Small intestine (tissue), 7 donors: Measurements from ENCODE around the gene ADCY9. TPM values are rescaled to one million over a fixed set of nuclear protein-coding genes. Genes with fewer than 3 reads are reported as not detected.

Source experiments
- DNase-seq, 2 donors: peaks; one replicate each; pipeline versions ENCODE4 v3.0.0 to v3.0.0-alpha.2; 2013
- FAIRE-seq: peaks from 2 replicates; lab custom pipeline; 2012; peaks lifted over from hg19 to GRCh38; lab: Jason Lieb, UNC
- H3K27ac ChIP-seq, 3 donors: one replicate each; pipeline ENCODE4 v1.5.1; 2013; ENCODE audit warnings: low read length in 2 of 3, mild to moderate bottlenecking in 2 of 3, control low read depth in 1 of 3, inconsistent platforms in 1 of 3, low read depth in 1 of 3, moderate library complexity in 1 of 3
- H3K27me3 ChIP-seq, 3 donors: one replicate each; pipeline ENCODE4 v1.6.1; 2013; ENCODE audit warnings: low read length in 3 of 3, inconsistent platforms in 1 of 3; ENCODE audit not compliant: control insufficient read depth in 3 of 3, insufficient read depth in 3 of 3
- H3K36me3 ChIP-seq, 3 donors: one replicate each; pipeline ENCODE4 v1.6.1; 2013; ENCODE audit warnings: low read length in 3 of 3, inconsistent platforms in 1 of 3, low read depth in 1 of 3, mild to moderate bottlenecking in 1 of 3, moderate library complexity in 1 of 3; ENCODE audit not compliant: control insufficient read depth in 3 of 3, insufficient read depth in 2 of 3
- H3K4me1 ChIP-seq, 3 donors: one replicate each; pipeline ENCODE4 v1.6.1; 2013; ENCODE audit warnings: low read length in 2 of 3, inconsistent platforms in 1 of 3, low read depth in 1 of 3, mild to moderate bottlenecking in 1 of 3, moderate library complexity in 1 of 3; ENCODE audit not compliant: control insufficient read depth in 3 of 3, insufficient read depth in 2 of 3
- H3K4me3 ChIP-seq, 3 donors: one replicate each; pipeline ENCODE4 v1.5.1; 2013; ENCODE audit warnings: low read length in 3 of 3, control low read depth in 1 of 3, inconsistent platforms in 1 of 3, low read depth in 1 of 3, mild to moderate bottlenecking in 1 of 3, moderate library complexity in 1 of 3
- H3K9me3 ChIP-seq, 2 donors: one replicate each; pipeline ENCODE4 v1.6.1; 2013; ENCODE audit warnings: low read depth in 1 of 2, low read length in 1 of 2; ENCODE audit not compliant: control insufficient read depth in 2 of 2, insufficient read depth in 1 of 2
- WGBS, 3 donors: extraction: QIAGEN DNeasy Blood & Tissue Kit; methylation state at CpG; one replicate each; pipeline ENCODE4 v1.1.7; 2013; 5-methylcytosine and 5-hydroxymethylcytosine counted together
- polyA plus RNA-seq, 4 donors: library from polyadenylated mRNA; stranded (reverse) in 3 of 4; unstranded in 1 of 4; fragments of 200-250 nt in 3 of 4; fragments of 120-200 nt in 1 of 4; gene quantifications; one replicate each; pipeline versions ENCODE4 v1.2.1 to v1.2.3, GENCODE V29; 2013
- donor health status: healthy with polysubstance abuse.
- donor health status: control.
- donor health status: control.
- donor health status: Bipolar disorder and iron deficiency.
- donor health status: healthy.

ADCY9 gene
- polyA plus RNA-seq, 4 donors, result 4.3 to 10.7 (median 8.0) TPM

DNA sequence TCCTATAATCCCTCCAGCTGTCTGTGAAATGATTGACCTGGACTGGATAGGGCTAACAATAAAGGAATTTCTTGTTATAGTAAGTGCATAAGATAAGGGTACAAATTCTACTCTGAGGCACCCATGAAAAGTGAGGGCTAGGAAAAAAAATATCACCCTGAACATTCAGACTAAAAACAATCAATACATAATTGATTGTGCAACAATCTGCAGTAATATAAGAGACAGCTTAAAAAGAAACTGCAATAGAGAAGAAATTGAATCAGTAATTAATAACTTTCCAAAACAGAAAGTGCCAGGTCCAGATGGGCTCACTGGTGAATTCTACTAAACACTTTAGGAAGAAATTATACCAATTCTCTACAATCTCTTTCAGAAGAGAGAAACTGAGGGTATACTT is 191.5 kb downstream of the ADCY9 start:
- Histone ChIP-seq H3K4me1 (no peaks in the 10 kb centered on the region), H3K27me3 (peaks cover 0 to 5% (median 0%) of the 10 kb centered on the region in 3 donors), H3K36me3 (no peaks in the 10 kb centered on the region), H3K27ac (no peak overlapping the region), H3K9me3 (peaks cover 0 to 4% of the 10 kb centered on the region in 2 donors), H3K4me3 (no peak overlapping the region)
- no peak for FAIRE-seq
- no peak for DNase-seq

DNA sequence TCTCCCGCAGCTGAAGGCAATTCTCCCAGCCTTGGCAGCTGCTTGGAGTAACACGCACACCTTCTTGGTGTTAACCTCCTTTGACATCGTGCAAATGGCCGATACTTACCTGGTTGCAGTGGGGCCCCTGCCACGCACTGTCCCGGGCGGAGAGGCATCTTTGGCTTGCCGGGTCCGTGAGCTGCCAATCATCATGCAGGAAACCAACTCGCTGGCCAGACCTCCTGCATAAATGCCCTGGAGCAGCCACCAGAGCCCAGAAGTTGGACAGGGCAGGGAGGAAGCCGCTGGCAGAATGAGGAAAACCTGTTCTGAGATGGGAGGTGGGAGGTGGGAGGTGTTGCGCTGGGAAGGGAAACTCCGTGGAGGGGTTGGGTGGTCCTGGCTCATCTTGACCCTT is 194.0 kb downstream of the ADCY9 start:
- Histone ChIP-seq H3K4me3 (no peak overlapping the region), H3K9me3 (peaks cover 0 to 20% of the 10 kb centered on the region in 2 donors), H3K27me3 (peaks cover 0 to 5% (median 0%) of the 10 kb centered on the region in 3 donors), H3K4me1 (no peaks in the 10 kb centered on the region), H3K27ac (no peak overlapping the region), H3K36me3 (no peaks in the 10 kb centered on the region)
- 64 to 73% (median 67%) methylated on average over 13 of the region's 13 CpGs for WGBS, 3 donors
- DNase-seq (no peak), FAIRE-seq (no peak)

- Histone ChIP-seq H3K27me3 (peaks cover 0 to 5% (median 0%) of the 10 kb centered on the region in 3 donors), H3K4me3 (no peak overlapping the region), H3K36me3 (no peaks in the 10 kb centered on the region), H3K9me3 (peaks cover 0 to 26% of the 10 kb centered on the region in 2 donors), H3K4me1 (no peaks in the 10 kb centered on the region), H3K27ac (no peak overlapping the region)
- no peak for FAIRE-seq
- no peak for DNase-seq
- 82 to 89% (median 84%) methylated on average over 8 of the region's 8 CpGs for WGBS, 3 donors
Observed at GRCh38 chr16:3920206-3920605, 196.0 kb downstream of the ADCY9 start.

DNA sequence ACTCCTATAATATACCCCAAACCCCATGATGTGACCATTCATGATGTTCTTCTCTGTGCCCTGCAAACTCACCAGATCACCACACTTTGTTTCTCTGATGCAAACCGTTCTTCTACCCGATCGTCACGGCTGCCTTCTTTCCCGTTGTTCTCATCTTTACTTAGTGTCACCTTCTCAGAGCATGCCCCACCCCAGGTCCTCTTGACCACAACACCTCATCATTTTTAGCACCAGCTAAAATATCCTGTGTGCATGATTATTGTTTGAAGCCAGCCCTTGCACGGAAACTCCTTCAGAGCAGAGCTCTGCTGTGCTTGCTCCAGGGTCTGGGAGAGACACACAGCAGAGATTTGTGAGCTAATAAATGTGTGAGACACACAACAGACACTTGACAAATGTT is 196.8 kb downstream of the ADCY9 start:
- H3K27me3 ChIP-seq, result peaks cover 0 to 5% (median 0%) of the 10 kb centered on the region in 3 donors
- no peaks in the 10 kb centered on the region for H3K36me3 ChIP-seq
- no peak overlapping the region for H3K4me3 ChIP-seq
- no peaks in the 10 kb centered on the region for H3K4me1 ChIP-seq
- DNase-seq, result no peak
- 78 to 87% (median 79%) methylated on average over 6 of the region's 6 CpGs for WGBS, 3 donors
- no peak for FAIRE-seq
- H3K9me3 ChIP-seq, result peaks cover 0 to 26% of the 10 kb centered on the region in 2 donors
- no peak overlapping the region for H3K27ac ChIP-seq

- H3K27ac ChIP-seq, result no peak overlapping the region
- DNase-seq, result no peak
- H3K4me1 ChIP-seq, result no peaks in the 10 kb centered on the region
- WGBS, 3 donors, result 74 to 86% (median 79%) methylated on average over 17 of the region's 17 CpGs
- no peaks in the 10 kb centered on the region for H3K36me3 ChIP-seq
- FAIRE-seq, result no peak
- peaks cover 0 to 26% of the 10 kb centered on the region in 2 donors for H3K9me3 ChIP-seq
- H3K27me3 ChIP-seq, result no peaks in the 10 kb centered on the region
- H3K4me3 ChIP-seq, result no peak overlapping the region
Observed at GRCh38 chr16:3915426-3916260, 200.6 kb downstream of the ADCY9 start.

DNA sequence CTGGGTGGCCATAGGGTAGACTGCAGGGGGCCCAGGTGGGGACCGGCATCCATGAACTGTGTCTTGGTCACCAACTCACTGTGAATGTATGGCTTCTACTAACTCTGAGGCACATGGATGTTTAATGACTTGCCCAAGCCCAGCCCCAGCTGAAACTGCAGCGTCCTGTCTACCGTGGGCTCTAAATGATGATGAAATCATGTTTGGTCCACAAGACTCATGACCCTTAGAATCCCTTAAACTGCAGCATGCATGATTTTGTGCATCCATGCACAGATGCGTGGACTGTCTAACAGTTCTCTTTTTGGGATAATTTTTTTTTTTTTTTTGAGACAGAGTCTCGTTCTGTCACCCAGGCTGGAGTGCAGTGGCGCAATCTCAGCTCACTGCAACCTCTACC is 203.3 kb downstream of the ADCY9 start:
- Histone ChIP-seq H3K27me3 (no peaks in the 10 kb centered on the region), H3K27ac (no peak overlapping the region), H3K4me3 (no peak overlapping the region), H3K36me3 (no peaks in the 10 kb centered on the region), H3K4me1 (no peaks in the 10 kb centered on the region), H3K9me3 (peaks cover 0 to 12% of the 10 kb centered on the region in 2 donors)
- WGBS, 3 donors, result 81 to 86% (median 83%) methylated on average over 6 of the region's 6 CpGs
- FAIRE-seq (no peak), DNase-seq (no peak)

Other genes starting within 250 kb of the ADCY9 start
- 10 to 100 TPM in 2 of 4 donors, 1 to 10 TPM in 2; 6.8 to 48.0 (median 12.6) TPM for gene CREBBP, start 235.7 kb downstream of the ADCY9 start, polyA plus RNA-seq
- gene SRL, start 125.6 kb upstream of the ADCY9 start, polyA plus RNA-seq, result 1 to 10 TPM in 3 of 4 donors, under 1 TPM in 1; 0.45 to 3.2 (median 2.6) TPM
- 10 to 100 TPM in 2 of 4 donors, 1 to 10 TPM in 2; 4.2 to 15.3 (median 10.1) TPM for gene TFAP4, start 156.6 kb upstream of the ADCY9 start, polyA plus RNA-seq
- 10 to 100 TPM in 1 of 4 donors, 1 to 10 TPM in 2, under 1 TPM in 1; 0.22 to 14.3 (median 2.3) TPM for gene GLIS2, start 199.6 kb upstream of the ADCY9 start, polyA plus RNA-seq
- 10 to 100 TPM; 34.7 to 98.4 (median 69.5) TPM for gene PAM16, start 234.9 kb upstream of the ADCY9 start, polyA plus RNA-seq